ENCODE results near the gene GRIN2A. TPM values are rescaled to one million over a fixed set of nuclear protein-coding genes. Genes with fewer than 3 reads are reported as not detected.

Gene GRIN2A
- total and polyA plus RNA-seq, 2 donors: 0.25 to 1.1 TPM

DNA sequence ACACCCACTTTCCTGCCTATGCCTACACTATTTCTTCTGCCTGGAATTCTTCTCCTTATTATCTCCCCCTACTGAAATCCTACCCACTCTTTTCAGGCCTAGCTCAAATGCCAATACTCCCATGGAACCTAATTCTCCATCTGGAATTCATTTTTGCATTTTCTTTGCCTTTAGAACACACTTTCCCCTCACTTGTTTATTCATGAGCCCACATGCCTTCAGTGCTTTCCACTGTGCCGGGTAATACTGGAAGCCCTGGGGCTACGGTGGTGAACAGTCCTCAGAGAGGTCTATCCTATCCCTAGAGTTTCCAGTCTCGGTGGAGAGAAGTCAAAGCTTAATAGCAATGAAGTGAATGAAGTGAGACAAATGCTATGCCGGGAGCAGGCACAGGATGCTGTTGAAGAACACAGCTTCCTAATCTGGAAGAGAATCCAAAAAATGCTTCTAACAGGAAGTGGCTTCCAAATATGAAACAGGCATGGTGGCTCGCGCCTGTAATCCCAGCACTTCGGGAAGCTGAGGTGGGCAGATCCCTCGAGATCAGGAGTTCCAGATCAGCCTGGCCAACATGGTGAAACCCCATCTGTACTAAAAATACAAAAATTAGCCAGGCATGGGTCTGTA is 322.4 kb downstream of the GRIN2A start:
- Histone ChIP-seq H3K4me3 (ENCODE audit: low read length in 2 of 2) (no peak overlapping the region), H3K4me1 (ENCODE audit: control insufficient read depth in 2 of 2, insufficient read depth in 2 of 2, low read length in 2 of 2) (no peaks in the 10 kb centered on the region), H3K9me3 (ENCODE audit: control insufficient read depth in 2 of 2, insufficient read depth in 1 of 2, low read length in 1 of 2) (no peaks in the 10 kb centered on the region), H3K27ac (ENCODE audit: low read depth in 1 of 2, low read length in 1 of 2) (no peak overlapping the region), H3K27me3 (ENCODE audit: control insufficient read depth in 2 of 2, insufficient read depth in 1 of 2, low read length in 1 of 2) (no peaks in the 10 kb centered on the region), H3K36me3 (ENCODE audit: control insufficient read depth in 2 of 2, insufficient read depth in 2 of 2, low read length in 1 of 2) (no peaks in the 10 kb centered on the region)
- 85% methylated on average over 8 of the region's 8 CpGs for WGBS
- DNase-seq (ENCODE audit: low read depth in 6 of 9, low spot score in 9 of 9): no peak

DNA sequence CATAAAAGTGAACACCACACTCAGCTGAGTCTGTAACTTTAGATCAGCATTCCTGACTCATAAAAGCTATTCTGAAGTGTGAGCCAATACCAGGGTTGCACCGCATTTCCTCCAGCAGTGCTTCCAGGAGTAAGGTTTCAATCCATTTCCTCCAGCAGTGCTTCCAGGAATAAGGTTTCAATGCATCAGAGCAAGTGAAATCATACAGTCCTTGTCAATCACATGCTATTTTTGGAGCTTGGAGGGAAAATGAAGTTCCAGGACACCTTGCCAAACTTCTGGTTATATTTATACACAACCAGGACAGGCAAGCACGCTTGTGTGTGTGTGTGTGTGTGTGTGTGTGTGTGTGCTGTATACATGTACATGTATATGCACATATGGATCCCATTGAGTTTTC is 327.6 kb downstream of the GRIN2A start:
- 46% methylated on average over 2 of the region's 2 CpGs for WGBS
- Histone ChIP-seq H3K4me3 (ENCODE audit: low read length in 2 of 2) (no peak overlapping the region), H3K27ac (ENCODE audit: low read depth in 1 of 2, low read length in 1 of 2) (no peak overlapping the region), H3K9me3 (ENCODE audit: control insufficient read depth in 2 of 2, insufficient read depth in 1 of 2, low read length in 1 of 2) (no peaks in the 10 kb centered on the region), H3K27me3 (ENCODE audit: control insufficient read depth in 2 of 2, insufficient read depth in 1 of 2, low read length in 1 of 2) (no peaks in the 10 kb centered on the region), H3K4me1 (ENCODE audit: control insufficient read depth in 2 of 2, insufficient read depth in 2 of 2, low read length in 2 of 2) (no peaks in the 10 kb centered on the region), H3K36me3 (ENCODE audit: control insufficient read depth in 2 of 2, insufficient read depth in 2 of 2, low read length in 1 of 2) (no peaks in the 10 kb centered on the region)
- no peak for DNase-seq (ENCODE audit: low read depth in 6 of 9, low spot score in 9 of 9)

DNA sequence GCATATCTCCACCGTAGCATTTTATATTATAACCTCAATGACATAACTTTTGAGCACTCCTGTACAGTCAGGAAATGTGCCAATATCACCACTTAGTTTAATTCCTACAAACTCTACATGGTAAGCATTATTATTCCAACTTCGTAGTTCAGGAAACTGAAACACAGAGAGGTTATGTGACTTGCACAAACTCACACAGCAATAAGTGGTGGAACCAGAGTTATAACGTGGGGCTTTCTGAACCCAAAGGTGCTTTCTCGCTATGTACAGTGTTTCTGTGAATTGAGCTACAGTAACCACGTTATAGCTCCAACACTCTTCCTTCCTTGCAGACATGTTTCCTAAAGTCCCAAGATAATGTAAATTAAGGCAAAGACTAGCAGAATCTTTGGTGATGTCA is 330.2 kb downstream of the GRIN2A start:
- no peak for DNase-seq (ENCODE audit: low read depth in 6 of 9, low spot score in 9 of 9)
- Histone ChIP-seq H3K27ac (ENCODE audit: low read depth in 1 of 2, low read length in 1 of 2) (no peak overlapping the region), H3K9me3 (ENCODE audit: control insufficient read depth in 2 of 2, insufficient read depth in 1 of 2, low read length in 1 of 2) (no peaks in the 10 kb centered on the region), H3K27me3 (ENCODE audit: control insufficient read depth in 2 of 2, insufficient read depth in 1 of 2, low read length in 1 of 2) (no peaks in the 10 kb centered on the region), H3K4me3 (ENCODE audit: low read length in 2 of 2) (no peak overlapping the region), H3K4me1 (ENCODE audit: control insufficient read depth in 2 of 2, insufficient read depth in 2 of 2, low read length in 2 of 2) (no peaks in the 10 kb centered on the region), H3K36me3 (ENCODE audit: control insufficient read depth in 2 of 2, insufficient read depth in 2 of 2, low read length in 1 of 2) (no peaks in the 10 kb centered on the region)
- WGBS: 89% methylated on average over 5 of the region's 5 CpGs

DNA sequence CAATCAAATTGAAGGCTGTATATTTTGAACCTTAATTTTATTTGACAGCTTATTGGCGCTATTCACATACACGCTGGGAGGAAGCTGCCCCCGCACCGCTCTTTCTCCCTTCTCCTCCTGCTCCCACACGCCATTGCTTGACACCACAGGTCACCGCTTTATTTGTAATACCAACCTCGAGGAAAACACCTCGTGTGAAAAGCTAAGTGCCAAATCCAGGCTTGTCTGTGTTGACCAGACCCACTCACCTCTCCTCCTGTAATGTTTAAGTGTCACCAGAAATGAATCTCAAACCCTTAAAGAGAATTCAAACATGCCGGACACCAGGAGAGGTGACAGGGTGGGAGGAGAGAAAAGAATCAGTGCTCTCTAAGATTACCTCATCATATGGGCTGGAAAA is 331.4 kb downstream of the GRIN2A start:
- no peak overlapping the region for H3K27ac ChIP-seq (ENCODE audit: low read depth in 1 of 2, low read length in 1 of 2)

DNA sequence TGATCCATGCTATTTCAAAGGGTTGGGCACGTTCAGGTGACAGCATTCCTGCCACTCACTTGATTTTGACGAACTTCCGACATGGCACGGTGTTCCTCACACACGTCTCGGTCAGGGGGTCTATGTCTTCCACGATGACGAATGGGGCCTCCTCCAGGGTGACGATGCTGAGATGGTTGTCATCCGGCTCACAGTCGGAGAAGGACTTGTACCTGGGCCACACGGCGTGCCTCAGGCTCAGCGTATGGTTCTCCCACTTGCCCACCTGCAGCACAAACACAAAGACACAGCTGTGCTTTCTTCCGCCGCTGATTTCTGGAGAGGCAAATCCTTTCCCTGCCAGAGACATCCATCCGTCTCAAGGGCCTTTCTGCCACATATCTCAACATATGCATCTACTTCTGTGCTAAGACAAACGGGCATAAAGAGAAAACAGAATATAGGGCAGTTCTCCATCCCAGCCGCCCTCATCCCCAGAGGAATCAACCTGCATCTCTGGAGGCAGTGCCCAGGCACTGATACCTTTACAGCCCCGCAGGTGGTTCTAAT is 332.5 kb downstream of the GRIN2A start:
- WGBS: 92% methylated on average over 20 of the region's 20 CpGs
- DNase-seq (ENCODE audit: low read depth in 6 of 9, low spot score in 9 of 9): no peak
- no peak overlapping the region for H3K27ac ChIP-seq (ENCODE audit: low read depth in 1 of 2, low read length in 1 of 2)
- no peaks in the 10 kb centered on the region for H3K4me1 ChIP-seq (ENCODE audit: control insufficient read depth in 2 of 2, insufficient read depth in 2 of 2, low read length in 2 of 2)
- H3K9me3 ChIP-seq (ENCODE audit: control insufficient read depth in 2 of 2, insufficient read depth in 1 of 2, low read length in 1 of 2): no peaks in the 10 kb centered on the region
- H3K36me3 ChIP-seq (ENCODE audit: control insufficient read depth in 2 of 2, insufficient read depth in 2 of 2, low read length in 1 of 2): no peaks in the 10 kb centered on the region
- H3K4me3 ChIP-seq (ENCODE audit: low read length in 2 of 2): no peak overlapping the region
- H3K27me3 ChIP-seq (ENCODE audit: control insufficient read depth in 2 of 2, insufficient read depth in 1 of 2, low read length in 1 of 2): no peaks in the 10 kb centered on the region

More for the DNA sequence above, 331.4 kb downstream of the GRIN2A start:
- Histone ChIP-seq H3K9me3 (ENCODE audit: control insufficient read depth in 2 of 2, insufficient read depth in 1 of 2, low read length in 1 of 2) (no peaks in the 10 kb centered on the region), H3K4me1 (ENCODE audit: control insufficient read depth in 2 of 2, insufficient read depth in 2 of 2, low read length in 2 of 2) (no peaks in the 10 kb centered on the region), H3K4me3 (ENCODE audit: low read length in 2 of 2) (no peak overlapping the region), H3K36me3 (ENCODE audit: control insufficient read depth in 2 of 2, insufficient read depth in 2 of 2, low read length in 1 of 2) (no peaks in the 10 kb centered on the region), H3K27me3 (ENCODE audit: control insufficient read depth in 2 of 2, insufficient read depth in 1 of 2, low read length in 1 of 2) (no peaks in the 10 kb centered on the region)
- DNase-seq (ENCODE audit: low read depth in 6 of 9, low spot score in 9 of 9): no peak
- WGBS: 86% methylated on average over 9 of the region's 9 CpGs

DNA sequence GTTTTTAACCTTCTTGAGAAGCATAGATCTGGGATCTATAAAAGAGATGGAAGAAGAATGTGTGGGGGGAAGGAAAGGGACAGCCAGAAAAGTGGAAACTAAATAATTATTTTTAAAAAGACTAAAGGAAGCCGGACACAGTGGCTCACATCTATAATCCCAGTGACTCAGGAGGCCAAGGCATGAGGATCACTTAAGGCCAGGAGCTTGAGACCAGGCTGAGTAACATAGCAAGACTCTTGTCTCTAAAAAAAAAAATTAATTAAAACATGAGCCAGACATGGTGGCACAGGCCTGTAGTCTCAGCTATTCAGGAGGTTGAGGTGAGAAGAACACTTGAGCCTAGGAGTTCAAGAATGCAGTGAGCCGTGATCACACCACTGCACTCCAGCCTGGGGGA is 335.1 kb downstream of the GRIN2A start:
- H3K27ac ChIP-seq (ENCODE audit: low read depth in 1 of 2, low read length in 1 of 2): no peak overlapping the region
- no peak for DNase-seq (ENCODE audit: low read depth in 6 of 9, low spot score in 9 of 9)
- no peak overlapping the region for H3K4me3 ChIP-seq (ENCODE audit: low read length in 2 of 2)
- H3K36me3 ChIP-seq (ENCODE audit: control insufficient read depth in 2 of 2, insufficient read depth in 2 of 2, low read length in 1 of 2): no peaks in the 10 kb centered on the region
- H3K4me1 ChIP-seq (ENCODE audit: control insufficient read depth in 2 of 2, insufficient read depth in 2 of 2, low read length in 2 of 2): no peaks in the 10 kb centered on the region
- no peaks in the 10 kb centered on the region for H3K9me3 ChIP-seq (ENCODE audit: control insufficient read depth in 2 of 2, insufficient read depth in 1 of 2, low read length in 1 of 2)
- 98% methylated on average over 2 of the region's 2 CpGs for WGBS
- H3K27me3 ChIP-seq (ENCODE audit: control insufficient read depth in 2 of 2, insufficient read depth in 1 of 2, low read length in 1 of 2): no peaks in the 10 kb centered on the region

DNA sequence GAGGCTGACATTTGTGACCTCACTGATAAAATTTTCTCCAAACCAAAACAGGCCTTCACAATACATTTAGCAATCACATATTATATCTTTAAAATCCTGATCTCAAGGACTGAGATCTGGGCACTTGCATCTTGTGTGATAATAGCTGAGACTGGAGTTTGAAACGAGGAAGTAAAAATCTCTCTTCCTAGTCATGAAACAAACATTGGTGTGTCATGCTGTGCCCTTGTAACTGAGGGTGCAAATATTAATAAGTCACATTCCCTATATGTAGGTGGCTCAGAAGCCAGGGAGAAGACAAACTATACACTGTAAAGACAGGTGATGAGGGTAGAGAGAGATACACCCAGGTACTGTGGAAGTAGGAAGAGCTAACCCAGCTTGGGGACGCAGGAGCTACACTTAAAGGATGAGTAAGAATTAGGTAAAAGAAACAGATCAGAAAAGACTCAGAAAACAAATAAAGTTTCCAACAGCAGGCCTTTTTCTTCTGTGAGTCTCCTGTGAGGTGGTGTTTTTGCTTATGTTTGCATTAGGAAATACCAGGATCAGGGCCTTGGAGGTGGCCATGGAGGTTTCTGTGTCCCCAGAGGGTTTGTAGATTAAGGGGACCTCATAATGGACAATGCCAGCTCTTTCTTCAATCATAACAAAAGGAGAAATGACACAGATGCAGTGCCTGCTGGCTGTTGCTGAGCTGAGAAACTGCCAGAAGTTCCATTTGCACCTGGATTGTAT is 335.7 kb downstream of the GRIN2A start:
- H3K4me3 ChIP-seq (ENCODE audit: low read length in 2 of 2): no peak overlapping the region
- no peaks in the 10 kb centered on the region for H3K36me3 ChIP-seq (ENCODE audit: control insufficient read depth in 2 of 2, insufficient read depth in 2 of 2, low read length in 1 of 2)
- WGBS: 79% methylated on average over 2 of the region's 2 CpGs
- no peak overlapping the region for H3K27ac ChIP-seq (ENCODE audit: low read depth in 1 of 2, low read length in 1 of 2)
- H3K4me1 ChIP-seq (ENCODE audit: control insufficient read depth in 2 of 2, insufficient read depth in 2 of 2, low read length in 2 of 2): no peaks in the 10 kb centered on the region
- H3K27me3 ChIP-seq (ENCODE audit: control insufficient read depth in 2 of 2, insufficient read depth in 1 of 2, low read length in 1 of 2): no peaks in the 10 kb centered on the region
- DNase-seq (ENCODE audit: low read depth in 6 of 9, low spot score in 9 of 9): no peak
- H3K9me3 ChIP-seq (ENCODE audit: control insufficient read depth in 2 of 2, insufficient read depth in 1 of 2, low read length in 1 of 2): no peaks in the 10 kb centered on the region

DNA sequence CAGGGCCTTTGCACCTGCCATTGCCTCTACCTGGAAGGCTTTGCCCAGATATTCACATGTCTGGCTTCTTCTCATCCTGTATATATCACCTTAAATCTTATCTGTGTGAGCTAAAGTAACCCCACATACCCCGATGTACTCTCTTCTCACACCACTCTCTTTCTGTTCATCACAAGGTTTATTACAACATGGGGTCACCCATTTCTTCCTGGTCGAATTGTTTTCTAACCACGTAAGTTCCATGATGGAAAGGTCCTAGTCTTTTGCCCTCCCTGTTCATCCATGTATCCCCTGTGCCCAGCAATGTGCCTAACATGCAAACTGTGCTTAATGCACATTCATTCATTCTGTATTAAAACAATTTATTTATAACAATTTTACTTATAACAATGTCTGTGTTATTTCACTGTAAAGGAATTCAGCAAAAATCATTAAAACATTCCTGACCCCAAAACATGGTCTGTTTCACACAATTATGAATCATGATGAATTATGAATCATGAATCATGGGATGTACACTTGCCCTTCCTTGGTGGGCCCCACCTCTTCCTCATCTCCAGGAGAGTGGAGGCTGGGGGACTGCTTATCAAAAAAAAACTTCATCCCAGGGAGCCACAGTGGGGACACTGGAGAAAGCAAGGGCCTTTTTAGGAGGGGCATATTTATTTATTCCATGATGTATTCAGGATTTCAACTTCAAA is 336.4 kb downstream of the GRIN2A start:
- Histone ChIP-seq H3K4me3 (ENCODE audit: low read length in 2 of 2) (no peak overlapping the region), H3K27ac (ENCODE audit: low read depth in 1 of 2, low read length in 1 of 2) (no peak overlapping the region), H3K4me1 (ENCODE audit: control insufficient read depth in 2 of 2, insufficient read depth in 2 of 2, low read length in 2 of 2) (no peaks in the 10 kb centered on the region), H3K36me3 (ENCODE audit: control insufficient read depth in 2 of 2, insufficient read depth in 2 of 2, low read length in 1 of 2) (no peaks in the 10 kb centered on the region), H3K27me3 (ENCODE audit: control insufficient read depth in 2 of 2, insufficient read depth in 1 of 2, low read length in 1 of 2) (no peaks in the 10 kb centered on the region), H3K9me3 (ENCODE audit: control insufficient read depth in 2 of 2, insufficient read depth in 1 of 2, low read length in 1 of 2) (no peaks in the 10 kb centered on the region)
- 89% methylated on average over 3 of the region's 3 CpGs for WGBS
- no peak for DNase-seq (ENCODE audit: low read depth in 6 of 9, low spot score in 9 of 9)

DNA sequence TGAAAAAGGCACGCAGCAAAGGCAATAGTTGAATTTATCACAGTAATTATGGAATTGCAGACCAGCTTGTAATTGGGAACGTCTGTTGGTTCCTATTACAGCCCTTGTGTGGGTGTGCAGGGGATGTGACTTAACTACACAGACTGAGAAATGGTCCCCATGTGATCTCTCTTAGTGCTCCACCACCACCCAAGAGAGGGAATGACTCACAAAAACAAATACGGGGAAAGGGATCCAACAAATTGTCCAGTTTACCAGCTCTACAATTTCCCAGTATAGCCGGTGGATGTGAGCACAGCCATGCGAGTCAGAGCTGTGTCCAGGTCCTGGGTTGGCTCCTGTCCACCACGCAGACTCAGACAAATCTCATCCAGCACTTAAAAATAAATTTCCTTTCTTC is 337.9 kb downstream of the GRIN2A start:
- WGBS: 89% methylated on average over 6 of the region's 6 CpGs
- Histone ChIP-seq H3K4me3 (ENCODE audit: low read length in 2 of 2) (no peak overlapping the region), H3K36me3 (ENCODE audit: control insufficient read depth in 2 of 2, insufficient read depth in 2 of 2, low read length in 1 of 2) (no peaks in the 10 kb centered on the region), H3K27me3 (ENCODE audit: control insufficient read depth in 2 of 2, insufficient read depth in 1 of 2, low read length in 1 of 2) (no peaks in the 10 kb centered on the region), H3K4me1 (ENCODE audit: control insufficient read depth in 2 of 2, insufficient read depth in 2 of 2, low read length in 2 of 2) (no peaks in the 10 kb centered on the region), H3K9me3 (ENCODE audit: control insufficient read depth in 2 of 2, insufficient read depth in 1 of 2, low read length in 1 of 2) (no peaks in the 10 kb centered on the region), H3K27ac (ENCODE audit: low read depth in 1 of 2, low read length in 1 of 2) (no peak overlapping the region)
- DNase-seq (ENCODE audit: low read depth in 6 of 9, low spot score in 9 of 9): no peak

Measured in thymus (tissue), 11 donors.